GM10266 (cell line): ENCODE data around the gene PLEKHM1.

Experiments
- DNase-seq: peaks from one replicate; pipeline ENCODE4 v3.0.0; 2012; ENCODE audit errors: extremely low spot score
- TF ChIP-seq, protein P1 (sequence below): IDR thresholded peaks from 2 replicates; pipeline ENCODE4 v1.5.1; 2012; ENCODE audit warnings: mild to moderate bottlenecking, low read depth; ENCODE audit not compliant: control insufficient read depth, insufficient read depth; ENCODE audit errors: missing control alignments

The PLEKHM1 gene

DNA sequence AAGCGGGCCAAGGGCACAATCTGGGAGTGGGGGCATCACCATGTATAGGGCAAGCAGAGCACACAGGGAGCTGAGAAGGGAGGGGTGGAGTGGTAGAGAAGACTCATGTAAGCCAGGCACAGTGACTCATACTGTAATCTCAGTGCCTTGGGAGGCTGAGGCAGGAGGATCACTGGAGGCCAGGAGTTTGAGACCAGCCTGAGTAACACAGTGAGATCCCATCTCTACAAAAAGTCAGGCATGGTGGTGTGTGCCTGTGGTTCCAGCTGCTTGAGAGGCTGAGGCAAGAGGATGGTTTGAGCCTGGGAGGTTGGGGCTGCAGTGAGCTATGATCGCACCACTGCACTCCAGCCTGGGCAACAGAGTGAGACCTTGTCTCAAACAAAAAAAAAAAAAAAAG lies 98.6 kb downstream of the PLEKHM1 start:
- no peak for DNase-seq
- TF ChIP-seq, protein P1, sequence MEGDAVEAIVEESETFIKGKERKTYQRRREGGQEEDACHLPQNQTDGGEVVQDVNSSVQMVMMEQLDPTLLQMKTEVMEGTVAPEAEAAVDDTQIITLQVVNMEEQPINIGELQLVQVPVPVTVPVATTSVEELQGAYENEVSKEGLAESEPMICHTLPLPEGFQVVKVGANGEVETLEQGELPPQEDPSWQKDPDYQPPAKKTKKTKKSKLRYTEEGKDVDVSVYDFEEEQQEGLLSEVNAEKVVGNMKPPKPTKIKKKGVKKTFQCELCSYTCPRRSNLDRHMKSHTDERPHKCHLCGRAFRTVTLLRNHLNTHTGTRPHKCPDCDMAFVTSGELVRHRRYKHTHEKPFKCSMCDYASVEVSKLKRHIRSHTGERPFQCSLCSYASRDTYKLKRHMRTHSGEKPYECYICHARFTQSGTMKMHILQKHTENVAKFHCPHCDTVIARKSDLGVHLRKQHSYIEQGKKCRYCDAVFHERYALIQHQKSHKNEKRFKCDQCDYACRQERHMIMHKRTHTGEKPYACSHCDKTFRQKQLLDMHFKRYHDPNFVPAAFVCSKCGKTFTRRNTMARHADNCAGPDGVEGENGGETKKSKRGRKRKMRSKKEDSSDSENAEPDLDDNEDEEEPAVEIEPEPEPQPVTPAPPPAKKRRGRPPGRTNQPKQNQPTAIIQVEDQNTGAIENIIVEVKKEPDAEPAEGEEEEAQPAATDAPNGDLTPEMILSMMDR, result no peak

DNA sequence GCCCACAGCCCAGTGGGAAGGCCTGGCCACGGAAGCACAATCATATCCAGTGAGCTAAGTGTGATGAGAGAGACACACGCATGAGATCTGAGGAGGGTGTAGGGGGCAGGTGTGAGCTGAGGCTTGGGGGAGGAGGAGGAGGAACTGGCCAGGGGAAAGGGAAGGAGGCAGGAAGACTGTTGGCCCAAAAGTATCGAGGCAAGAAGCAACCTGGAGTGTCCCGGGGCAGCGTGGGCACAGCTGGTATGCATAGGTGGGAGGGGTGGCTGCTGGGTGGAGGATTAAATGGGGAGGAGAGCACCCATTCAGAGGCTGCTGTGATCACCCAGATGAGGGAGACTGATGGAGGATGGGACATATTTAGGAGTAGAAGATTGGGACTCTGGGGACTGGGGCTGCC lies 99.2 kb downstream of the PLEKHM1 start:
- no peak for DNase-seq
- TF ChIP-seq, protein P1, result no peak

GRCh38 chr17:45389354-45389753 lies 101.2 kb downstream of the PLEKHM1 start:
- no peak for DNase-seq

GRCh38 chr17:45388604-45389325 lies 101.8 kb downstream of the PLEKHM1 start:
- DNase-seq, result no peak

More at GRCh38 chr17:45389354-45389753, 101.2 kb downstream of the PLEKHM1 start:
- TF ChIP-seq, protein P1, result no peak

GRCh38 chr17:45387739-45388138 lies 102.8 kb downstream of the PLEKHM1 start:
- TF ChIP-seq, protein P1, result no peak
- no peak for DNase-seq

More at GRCh38 chr17:45388604-45389325, 101.8 kb downstream of the PLEKHM1 start:
- TF ChIP-seq, protein P1, result no peak

- DNase-seq, result no peak
- TF ChIP-seq, protein P1, result no peak
Observed at GRCh38 chr17:45386178-45386577, 104.3 kb downstream of the PLEKHM1 start.
